Natural killer cell (primary cell): ENCODE results near the gene OR7A10. TPM values are rescaled to one million over a fixed set of nuclear protein-coding genes. Genes with fewer than 3 reads are reported as not detected.

ENCODE experiments used
- ATAC-seq, 3 donors: fragments of 150-1000 bp in 2 of 3; fragments of 200-7000 bp in 1 of 3; cut with Tn5 transposase; 1 replicate in 1 of 3; 2 replicates in 2 of 3; pipeline ENCODE4 v1.10.0; 2021; ENCODE audit warnings: mild to moderate bottlenecking in 2 of 3, moderate library complexity in 2 of 3
- DNase-seq, 2 donors: peaks; one replicate each; pipeline versions ENCODE4 v3.0.0 to v3.0.0-alpha.2; 2013 to 2021; ENCODE audit warnings: mixed read lengths in 1 of 2
- H3K27ac ChIP-seq: one replicate; pipeline ENCODE4 v1.5.1; 2013; ENCODE audit warnings: mild to moderate bottlenecking, low read length
- H3K27me3 ChIP-seq: one replicate; pipeline ENCODE4 v1.6.1; 2013; ENCODE audit warnings: low read length; ENCODE audit not compliant: control insufficient read depth, insufficient read depth
- H3K36me3 ChIP-seq: one replicate; pipeline ENCODE4 v1.6.1; 2013; ENCODE audit warnings: low read length; ENCODE audit not compliant: control insufficient read depth, insufficient read depth
- H3K4me1 ChIP-seq: one replicate; pipeline ENCODE4 v1.6.1; 2013; ENCODE audit warnings: low read length; ENCODE audit not compliant: control insufficient read depth, insufficient read depth
- H3K4me3 ChIP-seq: one replicate; pipeline ENCODE4 v1.5.1; 2013; ENCODE audit warnings: low read length
- H3K9me3 ChIP-seq: one replicate; pipeline ENCODE4 v1.6.1; 2013; ENCODE audit warnings: low read length; ENCODE audit not compliant: control insufficient read depth, insufficient read depth
- H3K27ac Mint-ChIP-seq, 2 donors: one replicate each; pipeline ENCODE4 v1.8.0; 2022; ENCODE audit warnings: mild to moderate bottlenecking in 2 of 2, mixed read lengths in 2 of 2, moderate library complexity in 1 of 2
- H3K27me3 Mint-ChIP-seq, 2 donors: one replicate each; pipeline ENCODE4 v1.8.0; 2022; ENCODE audit warnings: low read depth in 2 of 2, mixed read lengths in 2 of 2
- H3K36me3 Mint-ChIP-seq: one replicate; pipeline ENCODE4 v1.8.0; 2022; ENCODE audit warnings: mixed read lengths
- H3K4me1 Mint-ChIP-seq, 2 donors: one replicate each; pipeline ENCODE4 v1.8.0; 2022; ENCODE audit warnings: mixed read lengths in 2 of 2
- H3K4me3 Mint-ChIP-seq: one replicate; pipeline ENCODE4 v1.8.0; 2022; ENCODE audit warnings: mild to moderate bottlenecking, moderate library complexity, mixed read lengths
- H3K9me3 Mint-ChIP-seq, 2 donors: one replicate each; pipeline ENCODE4 v1.8.0; 2022; ENCODE audit warnings: mixed read lengths in 2 of 2
- WGBS: methylation state at CpG from one replicate; pipeline ENCODE4 v1.1.7; 2013; ENCODE audit warnings: missing lambda C conversion rate; ENCODE audit not compliant: insufficient coverage; 5-methylcytosine and 5-hydroxymethylcytosine counted together
- intact Hi-C: fragments of 100-400 bp; cut with micrococcal nuclease; formaldehyde crosslinking; loops from one replicate; pipeline ENCODE4 v1.14.2; 2022
- total RNA-seq, 4 donors: library from RNA; stranded (reverse); fragments of 120-200 nt in 1 of 4; gene quantifications; one replicate each; pipeline versions ENCODE4 v1.2.3 to v1.2.4, GENCODE V29; 2013 to 2022
- TF ChIP-seq, protein P1 (sequence below): fragments of 200-600 bp; IDR thresholded peaks from one replicate; pipeline ENCODE4 v1.8.0; 2022; ENCODE audit warnings: antibody characterized with exemption

OR7A10 gene
- total RNA-seq, 3 donors from 2014 or later (not counting 1 experiment from before 2014, with no cell fraction given) = not detected

- TF ChIP-seq, protein P1, sequence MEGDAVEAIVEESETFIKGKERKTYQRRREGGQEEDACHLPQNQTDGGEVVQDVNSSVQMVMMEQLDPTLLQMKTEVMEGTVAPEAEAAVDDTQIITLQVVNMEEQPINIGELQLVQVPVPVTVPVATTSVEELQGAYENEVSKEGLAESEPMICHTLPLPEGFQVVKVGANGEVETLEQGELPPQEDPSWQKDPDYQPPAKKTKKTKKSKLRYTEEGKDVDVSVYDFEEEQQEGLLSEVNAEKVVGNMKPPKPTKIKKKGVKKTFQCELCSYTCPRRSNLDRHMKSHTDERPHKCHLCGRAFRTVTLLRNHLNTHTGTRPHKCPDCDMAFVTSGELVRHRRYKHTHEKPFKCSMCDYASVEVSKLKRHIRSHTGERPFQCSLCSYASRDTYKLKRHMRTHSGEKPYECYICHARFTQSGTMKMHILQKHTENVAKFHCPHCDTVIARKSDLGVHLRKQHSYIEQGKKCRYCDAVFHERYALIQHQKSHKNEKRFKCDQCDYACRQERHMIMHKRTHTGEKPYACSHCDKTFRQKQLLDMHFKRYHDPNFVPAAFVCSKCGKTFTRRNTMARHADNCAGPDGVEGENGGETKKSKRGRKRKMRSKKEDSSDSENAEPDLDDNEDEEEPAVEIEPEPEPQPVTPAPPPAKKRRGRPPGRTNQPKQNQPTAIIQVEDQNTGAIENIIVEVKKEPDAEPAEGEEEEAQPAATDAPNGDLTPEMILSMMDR = no peak
- no peaks in the 10 kb centered on the region for H3K4me1 ChIP-seq
- no peak overlapping the region for H3K27ac ChIP-seq
- ATAC-seq = no peak
- Mint-ChIP-seq H3K36me3 (no peaks in the 10 kb centered on the region), H3K27ac (no peak overlapping the region), H3K4me1 (no peaks in the 10 kb centered on the region), H3K27me3 (peaks cover 0 to 5% of the 10 kb centered on the region in 2 donors), H3K4me3 (no peak overlapping the region), H3K9me3 (no peaks in the 10 kb centered on the region)
- H3K4me3 ChIP-seq = no peak overlapping the region
- WGBS = 72% methylated on average over 3 of the region's 3 CpGs
- intact Hi-C loops = no loop called here
- H3K36me3 ChIP-seq = no peaks in the 10 kb centered on the region
- no peaks in the 10 kb centered on the region for H3K27me3 ChIP-seq
- H3K9me3 ChIP-seq = no peaks in the 10 kb centered on the region
- no peak for DNase-seq
These were observed 31.7 kb downstream of the OR7A10 start for GRCh38 chr19:14817052-14817451.

DNA sequence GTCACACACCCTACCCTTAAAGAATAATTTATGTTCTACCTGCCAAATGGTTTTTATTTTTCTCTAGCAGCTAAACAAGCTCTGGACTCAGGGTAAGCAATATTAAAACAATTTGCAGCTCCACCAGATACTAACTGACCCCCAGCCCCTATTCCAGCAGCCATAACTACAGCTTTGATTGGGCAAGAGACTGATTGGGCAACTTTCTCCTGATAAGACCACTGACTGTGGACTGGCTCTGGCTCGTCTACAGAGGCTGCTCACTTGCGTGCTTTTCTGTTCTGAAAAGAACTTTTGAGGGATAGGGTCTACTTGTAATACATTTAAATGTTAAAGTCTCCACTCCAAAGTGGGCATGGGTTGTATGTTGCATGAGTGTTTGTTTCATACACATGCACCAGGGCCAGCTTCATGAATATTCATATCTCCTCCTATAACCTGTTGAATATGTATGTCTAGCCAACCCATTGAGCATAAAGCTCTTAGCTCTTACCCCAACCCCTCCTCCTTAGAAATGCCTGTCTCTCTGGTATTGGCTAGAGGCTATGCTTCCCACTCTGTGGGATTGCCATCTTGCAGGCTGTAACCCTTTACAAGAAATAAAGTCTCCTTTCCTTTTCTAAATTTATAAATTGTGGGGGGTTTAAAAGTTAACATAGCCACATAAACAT, 33.6 kb downstream of the OR7A10 start:
- Histone ChIP-seq H3K4me3 (no peak overlapping the region), H3K4me1 (no peaks in the 10 kb centered on the region), H3K36me3 (no peaks in the 10 kb centered on the region), H3K27ac (no peak overlapping the region), H3K9me3 (no peaks in the 10 kb centered on the region), H3K27me3 (no peaks in the 10 kb centered on the region)
- no peaks in the 10 kb centered on the region for H3K36me3 Mint-ChIP-seq
- 91% methylated on average over 2 of the region's 2 CpGs for WGBS
- H3K27ac Mint-ChIP-seq = no peak overlapping the region
- no peak overlapping the region for H3K4me3 Mint-ChIP-seq
- intact Hi-C loops = no loop called here
- DNase-seq (no peak), ATAC-seq (no peak)
- TF ChIP-seq, protein P1 = no peak
- no peaks in the 10 kb centered on the region for H3K9me3 Mint-ChIP-seq
- H3K4me1 Mint-ChIP-seq = no peaks in the 10 kb centered on the region
- peaks cover 0 to 3% of the 10 kb centered on the region in 2 donors for H3K27me3 Mint-ChIP-seq

DNA sequence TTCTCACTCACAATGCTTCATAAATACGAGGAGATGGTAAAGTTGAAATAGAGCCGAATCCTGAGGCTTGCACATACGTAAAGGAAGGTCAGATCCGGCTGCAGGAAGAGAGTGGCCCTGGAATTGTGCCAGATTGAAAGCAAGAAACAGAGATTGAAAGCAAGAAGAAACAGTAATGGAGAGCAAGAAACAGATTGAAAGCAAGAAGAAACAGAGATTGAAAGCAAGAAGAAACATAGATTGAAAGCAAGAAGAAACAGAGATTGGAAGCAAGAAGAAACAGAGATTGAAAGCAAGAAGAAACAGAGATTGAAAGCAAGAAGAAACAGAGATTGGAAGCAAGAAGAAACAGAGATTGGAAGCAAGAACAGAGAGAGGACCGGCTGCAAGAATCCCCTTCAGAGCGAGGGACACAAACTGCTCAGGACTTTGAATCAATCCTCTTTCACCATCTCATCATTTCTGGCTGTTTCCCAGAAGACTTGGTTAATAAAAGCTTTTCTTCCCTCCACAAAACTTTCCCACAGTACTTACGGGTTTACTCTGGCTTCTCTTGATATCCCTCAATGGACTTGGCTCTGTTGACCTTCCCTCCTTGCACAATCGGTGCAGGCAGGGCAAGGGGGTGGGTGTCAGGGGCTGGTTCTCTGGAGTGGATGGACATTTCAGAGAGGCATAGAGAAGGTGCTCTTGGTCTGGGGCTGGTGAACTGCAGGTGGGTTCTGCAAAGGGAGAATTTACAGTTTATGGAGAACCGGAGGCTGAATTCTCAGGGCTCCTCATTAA, 39.3 kb downstream of the OR7A10 start:
- no peak for DNase-seq
- Histone ChIP-seq H3K36me3 (no peaks in the 10 kb centered on the region), H3K27me3 (no peaks in the 10 kb centered on the region), H3K27ac (no peak overlapping the region), H3K4me3 (no peak overlapping the region), H3K4me1 (no peaks in the 10 kb centered on the region), H3K9me3 (no peaks in the 10 kb centered on the region)
- TF ChIP-seq, protein P1 = no peak
- Mint-ChIP-seq H3K4me1 (no peaks in the 10 kb centered on the region), H3K36me3 (no peaks in the 10 kb centered on the region), H3K27ac (no peak overlapping the region), H3K4me3 (no peak overlapping the region), H3K9me3 (no peaks in the 10 kb centered on the region), H3K27me3 (no peaks in the 10 kb centered on the region)
- WGBS = 55% methylated on average over 9 of the region's 9 CpGs
- ATAC-seq = no peak
- intact Hi-C loops = no loop called here
